WTC11 (cell line): ENCODE measurements around the gene CCDC69. TPM values are rescaled to one million over a fixed set of nuclear protein-coding genes. Genes with fewer than 3 reads are reported as not detected.

ENCODE experiments used
- ATAC-seq: fragments of 200-7000 bp; cut with Tn5 transposase; 2 replicates; pipeline ENCODE4 v1.10.0; 2021; ENCODE audit warnings: mild to moderate bottlenecking, moderate library complexity
- CTCF ChIA-PET: fragments of 300-600 bp; sonication (Branson Sonifier 250); formaldehyde crosslinking; loops from one replicate; lab custom pipeline; 2021; ENCODE audit warnings: antibody characterized with exemption; lab: Charles Lee
- POLR2A ChIA-PET: fragments of 350-600 bp; sonication (Branson Sonifier 250); formaldehyde crosslinking; loops from one replicate; lab custom pipeline; 2021; ENCODE audit warnings: antibody characterized with exemption; lab: Charles Lee
- DNase-seq: peaks from one replicate; pipeline ENCODE4 v3.0.0; 2021; ENCODE audit warnings: low spot score
- H3K27ac Mint-ChIP-seq: 2 replicates; pipeline ENCODE4 v1.8.0; 2021; ENCODE audit warnings: mixed read lengths
- H3K27me3 Mint-ChIP-seq: 2 replicates; pipeline ENCODE4 v1.8.0; 2021; ENCODE audit warnings: low read depth, mild to moderate bottlenecking, moderate library complexity, mixed read lengths
- H3K36me3 Mint-ChIP-seq: 2 replicates; pipeline ENCODE4 v1.8.0; 2021; ENCODE audit warnings: mixed read lengths
- H3K4me1 Mint-ChIP-seq: 2 replicates; pipeline ENCODE4 v1.8.0; 2022; ENCODE audit warnings: mixed read lengths
- H3K4me3 Mint-ChIP-seq: 2 replicates; pipeline ENCODE4 v1.8.0; 2021; ENCODE audit warnings: mild to moderate bottlenecking, moderate library complexity, mixed read lengths
- H3K9me3 Mint-ChIP-seq: 2 replicates; pipeline ENCODE4 v1.8.0; 2021; ENCODE audit warnings: mixed read lengths
- ATF1 ChIP-seq: sonication (generic); formaldehyde crosslinking; IDR thresholded peaks from 2 replicates; pipeline ENCODE4 v1.8.1; 2023; ENCODE audit warnings: mild to moderate bottlenecking, moderate library complexity, missing genetic modification reagents
- CBFB ChIP-seq: sonication (generic); formaldehyde crosslinking; IDR thresholded peaks from 2 replicates; pipeline ENCODE4 v1.8.1; 2022; ENCODE audit warnings: mild to moderate bottlenecking, low read depth, missing genetic modification reagents
- EMX1 ChIP-seq: fragments of 250-450 bp; sonication (Bioruptor Pico); IDR thresholded peaks from 2 replicates; pipeline ENCODE4 v1.8.0; 2021; ENCODE audit warnings: mild to moderate bottlenecking
- GABPB1 ChIP-seq: sonication (generic); formaldehyde crosslinking; IDR thresholded peaks from 2 replicates; pipeline ENCODE4 v1.8.1; 2023; ENCODE audit warnings: mild to moderate bottlenecking, missing genetic modification reagents
- NR2C2 ChIP-seq: sonication (generic); formaldehyde crosslinking; IDR thresholded peaks from 2 replicates; pipeline ENCODE4 v1.8.0; 2022; ENCODE audit warnings: mild to moderate bottlenecking, missing genetic modification reagents
- NR3C1 ChIP-seq: sonication (generic); formaldehyde crosslinking; conservative IDR thresholded peaks from 2 replicates; pipeline ENCODE4 v1.8.1; 2023; ENCODE audit warnings: low read depth, mild to moderate bottlenecking, missing genetic modification reagents
- SMAD4 ChIP-seq: sonication (generic); formaldehyde crosslinking; IDR thresholded peaks from 2 replicates; pipeline ENCODE4 v1.8.0; 2022; ENCODE audit warnings: mild to moderate bottlenecking, missing genetic modification reagents
- ZBTB21 ChIP-seq: sonication (generic); formaldehyde crosslinking; IDR thresholded peaks from 2 replicates; pipeline ENCODE4 v1.8.1; 2023; ENCODE audit warnings: mild to moderate bottlenecking, missing genetic modification reagents, borderline replicate concordance
- ZNF232 ChIP-seq: sonication (generic); formaldehyde crosslinking; IDR thresholded peaks from 2 replicates; pipeline ENCODE4 v1.8.0; 2022; ENCODE audit warnings: mild to moderate bottlenecking, missing genetic modification reagents
- ZNF396 ChIP-seq: fragments of 250-450 bp; sonication (Bioruptor Pico); IDR thresholded peaks from 2 replicates; pipeline ENCODE4 v1.8.0; 2021; ENCODE audit warnings: mild to moderate bottlenecking, moderate library complexity, borderline replicate concordance
- total RNA-seq: library from RNA; stranded (reverse); gene quantifications from 3 replicates; pipeline ENCODE4 v1.2.3, GENCODE V29; 2021
- TF ChIP-seq, protein P1 (sequence below): sonication (generic); formaldehyde crosslinking; IDR thresholded peaks from 2 replicates; pipeline ENCODE4 v1.8.1; 2023; ENCODE audit warnings: mild to moderate bottlenecking, missing genetic modification reagents, borderline replicate concordance
- TF ChIP-seq, protein P2 (sequence below): sonication (generic); formaldehyde crosslinking; IDR thresholded peaks from 2 replicates; pipeline ENCODE4 v1.8.1; 2022; ENCODE audit warnings: mild to moderate bottlenecking, missing genetic modification reagents, moderate library complexity, borderline replicate concordance
- TF ChIP-seq, protein P3 (sequence below): sonication (generic); formaldehyde crosslinking; IDR thresholded peaks from 2 replicates; pipeline ENCODE4 v1.8.1; 2023; ENCODE audit warnings: mild to moderate bottlenecking, moderate library complexity, missing genetic modification reagents
- TF ChIP-seq, protein P4 (sequence below): sonication (generic); formaldehyde crosslinking; IDR thresholded peaks from 2 replicates; pipeline ENCODE4 v1.8.1; 2023; ENCODE audit warnings: mild to moderate bottlenecking, missing genetic modification reagents
- TF ChIP-seq, protein P5 (sequence below): sonication (generic); formaldehyde crosslinking; IDR thresholded peaks from 2 replicates; pipeline ENCODE4 v1.8.0; 2022; ENCODE audit warnings: mild to moderate bottlenecking, missing genetic modification reagents
- TF ChIP-seq, protein P6 (sequence below): fragments of 250-450 bp; sonication (Bioruptor Pico); IDR thresholded peaks from 2 replicates; pipeline ENCODE4 v1.9.0; 2021; ENCODE audit warnings: moderate library complexity, mild to moderate bottlenecking, inconsistent platforms, borderline replicate concordance
- TF ChIP-seq, protein P7 (sequence below): fragments of 250-450 bp; sonication (Bioruptor Pico); IDR thresholded peaks from 2 replicates; pipeline ENCODE4 v1.8.0; 2021; ENCODE audit warnings: mild to moderate bottlenecking
- TF ChIP-seq, protein P8 (sequence below): sonication (generic); formaldehyde crosslinking; IDR thresholded peaks from 2 replicates; pipeline ENCODE4 v1.8.0; 2023; ENCODE audit warnings: missing genetic modification reagents

CCDC69 gene
- total RNA-seq, 1 experiment from 2014 or later = 12.4 TPM

DNA sequence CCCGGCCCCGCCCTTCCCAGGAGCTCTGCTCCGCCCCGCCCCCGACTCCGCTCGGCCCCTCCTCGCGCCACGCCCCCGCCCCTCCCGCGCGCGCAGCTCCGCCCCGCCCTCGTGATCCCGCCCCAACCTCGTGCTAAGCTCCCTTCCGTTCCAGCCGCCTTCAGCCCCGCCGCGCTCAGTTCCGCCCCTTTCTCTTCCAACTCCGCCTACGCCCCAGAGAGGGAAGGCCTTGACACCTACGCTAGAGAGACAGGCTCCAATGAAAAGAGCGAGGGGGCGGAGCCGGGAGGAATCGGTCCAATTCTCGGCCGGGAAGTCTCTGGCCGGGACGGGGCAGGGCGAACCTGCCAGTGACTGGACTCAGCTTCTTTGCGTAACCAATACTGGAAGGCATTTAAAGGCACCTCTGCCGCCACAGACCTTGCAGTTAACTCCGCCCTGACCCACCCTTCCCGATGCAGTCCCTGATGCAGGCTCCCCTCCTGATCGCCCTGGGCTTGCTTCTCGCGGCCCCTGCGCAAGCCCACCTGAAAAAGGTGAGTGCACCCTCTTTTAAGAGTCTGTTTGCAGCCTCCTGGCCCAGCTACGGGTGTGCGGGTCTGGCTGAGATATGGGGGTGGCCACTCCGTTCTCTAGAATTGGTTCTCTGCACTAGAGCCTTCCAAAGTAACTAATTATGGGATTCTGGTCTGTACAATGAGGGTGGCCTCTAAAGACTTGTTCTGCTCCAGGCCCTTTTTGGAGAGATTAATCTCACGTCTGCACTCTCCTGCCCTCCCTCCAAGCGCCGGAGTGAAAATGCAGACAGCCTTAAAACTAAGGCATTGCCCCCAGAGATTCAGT is 29.1 kb upstream of the CCDC69 start, which contains the start of gene GM2A (continued):
- TF ChIP-seq, protein P1, sequence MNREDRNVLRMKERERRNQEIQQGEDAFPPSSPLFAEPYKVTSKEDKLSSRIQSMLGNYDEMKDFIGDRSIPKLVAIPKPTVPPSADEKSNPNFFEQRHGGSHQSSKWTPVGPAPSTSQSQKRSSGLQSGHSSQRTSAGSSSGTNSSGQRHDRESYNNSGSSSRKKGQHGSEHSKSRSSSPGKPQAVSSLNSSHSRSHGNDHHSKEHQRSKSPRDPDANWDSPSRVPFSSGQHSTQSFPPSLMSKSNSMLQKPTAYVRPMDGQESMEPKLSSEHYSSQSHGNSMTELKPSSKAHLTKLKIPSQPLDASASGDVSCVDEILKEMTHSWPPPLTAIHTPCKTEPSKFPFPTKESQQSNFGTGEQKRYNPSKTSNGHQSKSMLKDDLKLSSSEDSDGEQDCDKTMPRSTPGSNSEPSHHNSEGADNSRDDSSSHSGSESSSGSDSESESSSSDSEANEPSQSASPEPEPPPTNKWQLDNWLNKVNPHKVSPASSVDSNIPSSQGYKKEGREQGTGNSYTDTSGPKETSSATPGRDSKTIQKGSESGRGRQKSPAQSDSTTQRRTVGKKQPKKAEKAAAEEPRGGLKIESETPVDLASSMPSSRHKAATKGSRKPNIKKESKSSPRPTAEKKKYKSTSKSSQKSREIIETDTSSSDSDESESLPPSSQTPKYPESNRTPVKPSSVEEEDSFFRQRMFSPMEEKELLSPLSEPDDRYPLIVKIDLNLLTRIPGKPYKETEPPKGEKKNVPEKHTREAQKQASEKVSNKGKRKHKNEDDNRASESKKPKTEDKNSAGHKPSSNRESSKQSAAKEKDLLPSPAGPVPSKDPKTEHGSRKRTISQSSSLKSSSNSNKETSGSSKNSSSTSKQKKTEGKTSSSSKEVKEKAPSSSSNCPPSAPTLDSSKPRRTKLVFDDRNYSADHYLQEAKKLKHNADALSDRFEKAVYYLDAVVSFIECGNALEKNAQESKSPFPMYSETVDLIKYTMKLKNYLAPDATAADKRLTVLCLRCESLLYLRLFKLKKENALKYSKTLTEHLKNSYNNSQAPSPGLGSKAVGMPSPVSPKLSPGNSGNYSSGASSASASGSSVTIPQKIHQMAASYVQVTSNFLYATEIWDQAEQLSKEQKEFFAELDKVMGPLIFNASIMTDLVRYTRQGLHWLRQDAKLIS = no peak
- TF ChIP-seq, protein P2, sequence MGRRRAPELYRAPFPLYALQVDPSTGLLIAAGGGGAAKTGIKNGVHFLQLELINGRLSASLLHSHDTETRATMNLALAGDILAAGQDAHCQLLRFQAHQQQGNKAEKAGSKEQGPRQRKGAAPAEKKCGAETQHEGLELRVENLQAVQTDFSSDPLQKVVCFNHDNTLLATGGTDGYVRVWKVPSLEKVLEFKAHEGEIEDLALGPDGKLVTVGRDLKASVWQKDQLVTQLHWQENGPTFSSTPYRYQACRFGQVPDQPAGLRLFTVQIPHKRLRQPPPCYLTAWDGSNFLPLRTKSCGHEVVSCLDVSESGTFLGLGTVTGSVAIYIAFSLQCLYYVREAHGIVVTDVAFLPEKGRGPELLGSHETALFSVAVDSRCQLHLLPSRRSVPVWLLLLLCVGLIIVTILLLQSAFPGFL (CRISPR knock-in tag) = no peak

DNA sequence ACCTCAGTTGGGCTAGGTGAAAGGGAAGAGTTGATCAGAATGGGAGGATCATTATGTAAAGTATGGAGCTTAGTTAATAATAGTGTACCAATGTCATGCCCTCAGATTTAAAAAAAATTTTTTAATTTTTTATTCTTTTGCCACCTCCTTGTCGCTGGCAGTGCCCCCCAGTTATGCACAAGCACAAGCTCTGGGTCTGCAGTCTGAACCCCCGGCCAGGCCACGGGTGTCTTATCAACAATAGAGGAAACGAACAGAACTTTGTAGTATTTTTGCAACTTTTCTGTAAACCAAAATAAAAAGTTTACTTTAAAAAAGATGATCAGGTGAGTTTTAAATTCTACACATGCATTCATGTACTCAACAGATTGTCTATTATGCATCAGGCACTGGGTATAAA is 27.7 kb upstream of the CCDC69 start:
- CTCF ChIA-PET = interaction anchor here (1.0 to 3.8 kb wide), 6 partner anchors 12 to 134 kb away, joined by 4 to 70 read pairs (median 16); partner anchors contain the start of gene CCDC69
- Mint-ChIP-seq H3K9me3 (no peaks in the 10 kb centered on the region), H3K27me3 (peaks cover 6% of the 10 kb centered on the region), H3K4me3 (peak overlapping the region; percentile 90), H3K27ac (no peak overlapping the region)
- POLR2A ChIA-PET = interaction anchor here (1.2 to 1.5 kb wide), 4 partner anchors 13 to 329 kb away, joined by 3 to 22 read pairs (median 6); partner anchors contain the start of gene CCDC69
- TF ChIP-seq, protein P3, sequence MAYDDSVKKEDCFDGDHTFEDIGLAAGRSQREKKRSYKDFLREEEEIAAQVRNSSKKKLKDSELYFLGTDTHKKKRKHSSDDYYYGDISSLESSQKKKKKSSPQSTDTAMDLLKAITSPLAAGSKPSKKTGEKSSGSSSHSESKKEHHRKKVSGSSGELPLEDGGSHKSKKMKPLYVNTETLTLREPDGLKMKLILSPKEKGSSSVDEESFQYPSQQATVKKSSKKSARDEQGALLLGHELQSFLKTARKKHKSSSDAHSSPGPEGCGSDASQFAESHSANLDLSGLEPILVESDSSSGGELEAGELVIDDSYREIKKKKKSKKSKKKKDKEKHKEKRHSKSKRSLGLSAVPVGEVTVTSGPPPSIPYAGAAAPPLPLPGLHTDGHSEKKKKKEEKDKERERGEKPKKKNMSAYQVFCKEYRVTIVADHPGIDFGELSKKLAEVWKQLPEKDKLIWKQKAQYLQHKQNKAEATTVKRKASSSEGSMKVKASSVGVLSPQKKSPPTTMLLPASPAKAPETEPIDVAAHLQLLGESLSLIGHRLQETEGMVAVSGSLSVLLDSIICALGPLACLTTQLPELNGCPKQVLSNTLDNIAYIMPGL (CRISPR knock-in tag) = no peak
- TF ChIP-seq, protein P4, sequence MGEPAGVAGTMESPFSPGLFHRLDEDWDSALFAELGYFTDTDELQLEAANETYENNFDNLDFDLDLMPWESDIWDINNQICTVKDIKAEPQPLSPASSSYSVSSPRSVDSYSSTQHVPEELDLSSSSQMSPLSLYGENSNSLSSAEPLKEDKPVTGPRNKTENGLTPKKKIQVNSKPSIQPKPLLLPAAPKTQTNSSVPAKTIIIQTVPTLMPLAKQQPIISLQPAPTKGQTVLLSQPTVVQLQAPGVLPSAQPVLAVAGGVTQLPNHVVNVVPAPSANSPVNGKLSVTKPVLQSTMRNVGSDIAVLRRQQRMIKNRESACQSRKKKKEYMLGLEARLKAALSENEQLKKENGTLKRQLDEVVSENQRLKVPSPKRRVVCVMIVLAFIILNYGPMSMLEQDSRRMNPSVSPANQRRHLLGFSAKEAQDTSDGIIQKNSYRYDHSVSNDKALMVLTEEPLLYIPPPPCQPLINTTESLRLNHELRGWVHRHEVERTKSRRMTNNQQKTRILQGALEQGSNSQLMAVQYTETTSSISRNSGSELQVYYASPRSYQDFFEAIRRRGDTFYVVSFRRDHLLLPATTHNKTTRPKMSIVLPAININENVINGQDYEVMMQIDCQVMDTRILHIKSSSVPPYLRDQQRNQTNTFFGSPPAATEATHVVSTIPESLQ (CRISPR knock-in tag) = no peak
- TF ChIP-seq, protein P5, sequence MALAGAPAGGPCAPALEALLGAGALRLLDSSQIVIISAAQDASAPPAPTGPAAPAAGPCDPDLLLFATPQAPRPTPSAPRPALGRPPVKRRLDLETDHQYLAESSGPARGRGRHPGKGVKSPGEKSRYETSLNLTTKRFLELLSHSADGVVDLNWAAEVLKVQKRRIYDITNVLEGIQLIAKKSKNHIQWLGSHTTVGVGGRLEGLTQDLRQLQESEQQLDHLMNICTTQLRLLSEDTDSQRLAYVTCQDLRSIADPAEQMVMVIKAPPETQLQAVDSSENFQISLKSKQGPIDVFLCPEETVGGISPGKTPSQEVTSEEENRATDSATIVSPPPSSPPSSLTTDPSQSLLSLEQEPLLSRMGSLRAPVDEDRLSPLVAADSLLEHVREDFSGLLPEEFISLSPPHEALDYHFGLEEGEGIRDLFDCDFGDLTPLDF (CRISPR knock-in tag) = no peak
- TF ChIP-seq ATF1 (CRISPR knock-in tag) = no peak
- TF ChIP-seq CBFB (CRISPR knock-in tag) = no peak
- TF ChIP-seq SMAD4 (CRISPR knock-in tag) = no peak
- TF ChIP-seq NR3C1 = no peak
- TF ChIP-seq, protein P6, sequence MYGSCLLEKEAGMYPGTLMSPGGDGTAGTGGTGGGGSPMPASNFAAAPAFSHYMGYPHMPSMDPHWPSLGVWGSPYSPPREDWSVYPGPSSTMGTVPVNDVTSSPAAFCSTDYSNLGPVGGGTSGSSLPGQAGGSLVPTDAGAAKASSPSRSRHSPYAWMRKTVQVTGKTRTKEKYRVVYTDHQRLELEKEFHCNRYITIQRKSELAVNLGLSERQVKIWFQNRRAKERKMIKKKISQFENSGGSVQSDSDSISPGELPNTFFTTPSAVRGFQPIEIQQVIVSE (CRISPR knock-in tag) = no peak
- TF ChIP-seq, protein P7, sequence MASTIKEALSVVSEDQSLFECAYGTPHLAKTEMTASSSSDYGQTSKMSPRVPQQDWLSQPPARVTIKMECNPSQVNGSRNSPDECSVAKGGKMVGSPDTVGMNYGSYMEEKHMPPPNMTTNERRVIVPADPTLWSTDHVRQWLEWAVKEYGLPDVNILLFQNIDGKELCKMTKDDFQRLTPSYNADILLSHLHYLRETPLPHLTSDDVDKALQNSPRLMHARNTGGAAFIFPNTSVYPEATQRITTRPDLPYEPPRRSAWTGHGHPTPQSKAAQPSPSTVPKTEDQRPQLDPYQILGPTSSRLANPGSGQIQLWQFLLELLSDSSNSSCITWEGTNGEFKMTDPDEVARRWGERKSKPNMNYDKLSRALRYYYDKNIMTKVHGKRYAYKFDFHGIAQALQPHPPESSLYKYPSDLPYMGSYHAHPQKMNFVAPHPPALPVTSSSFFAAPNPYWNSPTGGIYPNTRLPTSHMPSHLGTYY = no peak
- TF ChIP-seq, protein P8, sequence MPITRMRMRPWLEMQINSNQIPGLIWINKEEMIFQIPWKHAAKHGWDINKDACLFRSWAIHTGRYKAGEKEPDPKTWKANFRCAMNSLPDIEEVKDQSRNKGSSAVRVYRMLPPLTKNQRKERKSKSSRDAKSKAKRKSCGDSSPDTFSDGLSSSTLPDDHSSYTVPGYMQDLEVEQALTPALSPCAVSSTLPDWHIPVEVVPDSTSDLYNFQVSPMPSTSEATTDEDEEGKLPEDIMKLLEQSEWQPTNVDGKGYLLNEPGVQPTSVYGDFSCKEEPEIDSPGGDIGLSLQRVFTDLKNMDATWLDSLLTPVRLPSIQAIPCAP (CRISPR knock-in tag) = no peak
- no peak for TF ChIP-seq ZNF396 (CRISPR knock-in tag)
- no peak for TF ChIP-seq ZBTB21 (CRISPR knock-in tag)
- no peak for TF ChIP-seq ZNF232 (CRISPR knock-in tag)
- no peak for TF ChIP-seq NR2C2 (CRISPR knock-in tag)
- no peak for TF ChIP-seq GABPB1 (CRISPR knock-in tag)
- no peak for TF ChIP-seq EMX1 (CRISPR knock-in tag)
- TF ChIP-seq, all 79 proteins: peak for 0
- Mint-ChIP-seq H3K4me1 (peaks cover 28% of the 10 kb centered on the region), H3K36me3 (no peaks in the 10 kb centered on the region)
- ATAC-seq = no peak
- DNase-seq = no peak
